HepG2 (cell line): ENCODE data around the gene UBE2O. TPM values are rescaled to one million over a fixed set of nuclear protein-coding genes. Genes with fewer than 3 reads are reported as not detected.
A peak's percentile ranks its signal among the peaks of the same experiment; 100 is the strongest.

Experiments used
- ATAC-seq: fragments of 200-7000 bp; cut with Tn5 transposase; 3 replicates; pipeline ENCODE4 v1.9.1; 2020; ENCODE audit warnings: mild to moderate bottlenecking, moderate library complexity
- BruUV-seq: library from RNA; stranded (reverse); fragments of 400-500 nt; replicated peaks from 2 replicates; lab custom pipeline; 2021; lab: Mats Ljungman, UMichigan
- CTCF ChIA-PET: fragments of 300-600 bp; formaldehyde crosslinking; extraction: SDS; loops from one replicate; lab custom pipeline; 2021; ENCODE audit warnings: low total read pairs, inconsistent platforms, low intra/inter-chr PET ratio; lab: Yijun Ruan, JAX
- POLR2A ChIA-PET: fragments of 350-600 bp; sonication (Branson Sonifier 250); formaldehyde crosslinking; loops from one replicate; lab custom pipeline; 2020; ENCODE audit warnings: antibody characterized with exemption, inconsistent platforms; lab: Yijun Ruan, JAX
- DNase-seq: peaks from one replicate; pipeline ENCODE4 v3.0.0-alpha.2; 2015; ENCODE audit warnings: low spot score
- FAIRE-seq: peaks from 3 replicates; lab custom pipeline; 2011; peaks lifted over from hg19 to GRCh38; lab: Jason Lieb, UNC
- H2AFZ ChIP-seq: one replicate; pipeline ENCODE4 v1.6.1; 2011; ENCODE audit warnings: low read length, inconsistent platforms
- H3K27ac ChIP-seq: fragments of 300-600 bp; 3 replicates; pipeline ENCODE4 v1.8.0; 2011; ENCODE audit warnings: mixed run types, mild to moderate bottlenecking, mixed read lengths, low read length, inconsistent platforms; ENCODE audit not compliant: insufficient read depth; ENCODE audit errors: extremely low read length
- H3K27me3 ChIP-seq, 2 experiments: fragments of 200-600 bp in 1 of 2; 2 replicates in 1 of 2; 3 replicates in 1 of 2; pipeline versions ENCODE4 v1.6.0 to v1.8.0; 2011; ENCODE audit warnings: low read length in 2 of 2, mild to moderate bottlenecking in 2 of 2, moderate library complexity in 2 of 2, inconsistent platforms in 1 of 2; ENCODE audit not compliant: insufficient read depth in 2 of 2, control insufficient read depth in 1 of 2
- H3K36me3 ChIP-seq, 2 experiments: fragments of 200-600 bp in 1 of 2; replicated peaks in 1 of 2; 2 replicates in 1 of 2; 3 replicates in 1 of 2; pipeline versions ENCODE4 v1.5.1 to v1.8.0; 2011; ENCODE audit warnings: low read length in 2 of 2, inconsistent platforms in 1 of 2; ENCODE audit not compliant: insufficient read depth in 2 of 2, control insufficient read depth in 1 of 2
- H3K4me1 ChIP-seq: 2 replicates; pipeline ENCODE4 v1.5.1; 2012; ENCODE audit warnings: low read length, inconsistent platforms; ENCODE audit not compliant: insufficient read depth
- H3K4me2 ChIP-seq: 2 replicates; pipeline ENCODE4 v1.6.0; 2011; ENCODE audit warnings: low read depth, low read length, inconsistent platforms
- H3K4me3 ChIP-seq, 3 experiments: fragments of 200-600 bp in 1 of 3; sonication (generic), shearing (Covaris generic) in 1 of 3; replicated peaks in 1 of 3; 2 replicates each; pipeline ENCODE4 v1.5.1; 2011 to 2016; ENCODE audit warnings: low read length in 3 of 3, inconsistent platforms in 2 of 3, low read depth in 2 of 3, mild to moderate bottlenecking in 2 of 3, control low read depth in 1 of 3, mixed read lengths in 1 of 3; ENCODE audit not compliant: insufficient read depth in 1 of 3
- H3K79me2 ChIP-seq: one replicate; pipeline ENCODE4 v1.6.1; 2011; ENCODE audit warnings: low read length, inconsistent platforms; ENCODE audit not compliant: insufficient read depth
- H3K9ac ChIP-seq: 2 replicates; pipeline ENCODE4 v1.6.0; 2011; ENCODE audit warnings: mild to moderate bottlenecking, low read depth, low read length, inconsistent platforms; ENCODE audit not compliant: insufficient read depth
- H3K9me3 ChIP-seq: 2 replicates; pipeline ENCODE4 v1.5.1; 2012; ENCODE audit warnings: mild to moderate bottlenecking, low read length
- H4K20me1 ChIP-seq: 2 replicates; pipeline ENCODE4 v1.6.0; 2011; ENCODE audit warnings: inconsistent platforms, mild to moderate bottlenecking, low read length, moderate library complexity; ENCODE audit not compliant: insufficient read depth
- ARNT ChIP-seq: fragments of 450-650 bp; IDR thresholded peaks from 2 replicates; pipeline ENCODE4 v1.6.1; 2017
- ELF1 ChIP-seq: sonication (generic); formaldehyde crosslinking; IDR thresholded peaks from 2 replicates; pipeline ENCODE4 v1.4.0; 2020; ENCODE audit warnings: missing genetic modification reagents
- NFIC ChIP-seq: IDR thresholded peaks from 2 replicates; pipeline ENCODE4 v1.6.1; 2012; ENCODE audit warnings: mild to moderate bottlenecking, low read length, inconsistent platforms
- SNAI1 ChIP-seq: sonication (generic); formaldehyde crosslinking; IDR thresholded peaks from 2 replicates; pipeline ENCODE4 v1.5.0; 2020; ENCODE audit warnings: mild to moderate bottlenecking, missing genetic modification reagents, borderline replicate concordance
- TERF1 ChIP-seq: sonication (generic); formaldehyde crosslinking; IDR thresholded peaks from 2 replicates; pipeline ENCODE4 v1.8.0; 2022; ENCODE audit warnings: mild to moderate bottlenecking, missing genetic modification reagents, moderate library complexity
- ZC3H4 ChIP-seq: sonication (generic); formaldehyde crosslinking; IDR thresholded peaks from 2 replicates; pipeline ENCODE4 v1.4.0; 2020; ENCODE audit warnings: missing genetic modification reagents, borderline replicate concordance
- ZNF256 ChIP-seq: sonication (generic); formaldehyde crosslinking; conservative IDR thresholded peaks from 2 replicates; pipeline ENCODE4 v1.4.0; 2020; ENCODE audit warnings: missing genetic modification reagents
- ZNF547 ChIP-seq: sonication (generic); formaldehyde crosslinking; IDR thresholded peaks from 2 replicates; pipeline ENCODE4 v1.5.1; 2020; ENCODE audit warnings: mild to moderate bottlenecking, missing genetic modification reagents
- ZNF747 ChIP-seq: sonication (generic); formaldehyde crosslinking; IDR thresholded peaks from 2 replicates; pipeline ENCODE4 v1.8.1; 2023; ENCODE audit warnings: missing genetic modification reagents, mild to moderate bottlenecking, borderline replicate concordance
- WGBS: methylation state at CpG from one replicate; pipeline ENCODE4 v1.1.6; 2017; ENCODE audit warnings: low lambda C conversion rate; 5-methylcytosine and 5-hydroxymethylcytosine counted together
- in situ Hi-C: cut with HindIII; loops from 2 replicates; pipeline ENCODE4 v1.10.0; 2017; ENCODE audit warnings: low pct_unique_long_range_greater_than_20kb; ENCODE audit not compliant: extremely low pct_ligation_motif_present
- intact Hi-C: fragments of 100-400 bp; cut with micrococcal nuclease; formaldehyde crosslinking; loops from one replicate; pipeline ENCODE4 v1.10.0; 2022; ENCODE audit not compliant: unreplicated experiment
- polyA plus RNA-seq, 8 experiments: library from polyadenylated mRNA; depleted of rRNA in 3 of 8; stranded (reverse) in 7 of 8; unstranded in 1 of 8; fragments of >200 nt; fragmentation: Illumina TruSeq in 4 of 8; extraction: Trizol in 4 of 8; gene quantifications; 2 replicates each; pipeline versions ENCODE4 v1.2.1 to v1.2.3, GENCODE V29; 2011 to 2016; ENCODE audit warnings: low read depth in 4 of 8, missing spikeins in 1 of 8, mixed read lengths in 1 of 8; ENCODE audit not compliant: insufficient read depth in 1 of 8
- total RNA-seq, 5 experiments: library from RNA; depleted of rRNA; stranded (reverse); fragments of >200 nt; fragmentation: Illumina TruSeq; extraction: Trizol; gene quantifications; 2 replicates each; pipeline ENCODE4 v1.2.3, GENCODE V29; 2016; ENCODE audit warnings: low read depth in 1 of 5

Gene UBE2O
- total and polyA plus RNA-seq, 2 of the 13 experiments (the other 11 are each of a cell fraction or from before 2014, with no cell fraction given): 21.5 to 23.5 TPM

GRCh38 chr17:76426853-76427252 is 26.1 kb downstream of the UBE2O start:
- peaks cover 5 to 12% of the 10 kb centered on the region in 2 experiments for H3K36me3 ChIP-seq
- BruUV-seq: no TSS peak
- no peaks in the 10 kb centered on the region for H3K27me3 ChIP-seq
- H3K9ac ChIP-seq: no peak overlapping the region
- in situ Hi-C loops: no loop called here
- TF ChIP-seq ZNF547 (CRISPR knock-in tag) (no peak), ZC3H4 (CRISPR knock-in tag) (no peak), ARNT (no peak), ZNF747 (CRISPR knock-in tag) (no peak), TERF1 (CRISPR knock-in tag) (no peak), NFIC (no peak), ELF1 (CRISPR knock-in tag) (no peak), ZNF256 (CRISPR knock-in tag) (no peak), SNAI1 (CRISPR knock-in tag) (no peak)
- TF ChIP-seq, all 625 proteins: peak for 0
- H3K4me2 ChIP-seq: no peak overlapping the region
- peaks cover 12% of the 10 kb centered on the region; the same call in 1 of the 2 replicates for H3K4me1 ChIP-seq
- POLR2A ChIA-PET: no interaction called here
- WGBS: 98% methylated on average over 3 of the region's 3 CpGs
- no peaks in the 10 kb centered on the region for H3K9me3 ChIP-seq
- H2AFZ ChIP-seq: no peak overlapping the region
- H4K20me1 ChIP-seq: peaks cover 23% of the 10 kb centered on the region; the same call in 1 of the 2 replicates
- peaks cover 70% of the 10 kb centered on the region for H3K79me2 ChIP-seq
- intact Hi-C loops: loop anchor here (2.0 kb wide), 1 partner anchor 26 kb away; the partner anchor contains the start of gene UBE2O
- ATAC-seq: no peak
- CTCF ChIA-PET: no interaction called here
- FAIRE-seq: peak; percentile 37
- DNase-seq: no peak
- H3K27ac ChIP-seq: no peak overlapping the region
- no peak overlapping the region for H3K4me3 ChIP-seq
